Coronary artery (tissue), 2 donors: ENCODE results near the gene EPB41L2.

ENCODE experiments used
- DNase-seq: peaks from one replicate; pipeline ENCODE4 v3.0.0-alpha.2; 2017; ENCODE audit warnings: low spot score
- H3K27ac ChIP-seq, 2 donors: fragments of 200-600 bp; sonication (generic); one replicate each; pipeline ENCODE4 v1.5.1; 2016 to 2019
- H3K4me3 ChIP-seq: fragments of 200-600 bp; sonication (generic); 2 replicates; pipeline ENCODE4 v1.5.1; 2016; ENCODE audit warnings: mild to moderate bottlenecking, moderate library complexity
- CTCF ChIP-seq: fragments of 200-600 bp; sonication (generic); IDR thresholded peaks from one replicate; pipeline ENCODE4 v1.5.1; 2019; ENCODE audit warnings: antibody characterized with exemption

The EPB41L2 gene

GRCh38 chr6:131038597-131039344, 24.3 kb downstream of the EPB41L2 start:
- Histone ChIP-seq H3K27ac (no peak overlapping the region), H3K4me3 (no peak overlapping the region)
- DNase-seq = no peak
- TF ChIP-seq CTCF = no peak

GRCh38 chr6:131037194-131037897, 25.7 kb downstream of the EPB41L2 start:
- no peak overlapping the region for H3K27ac ChIP-seq
- DNase-seq = no peak
- H3K4me3 ChIP-seq = no peak overlapping the region
- TF ChIP-seq CTCF = no peak

GRCh38 chr6:131036601-131037000, 26.4 kb downstream of the EPB41L2 start:
- no peak for TF ChIP-seq CTCF
- Histone ChIP-seq H3K4me3 (no peak overlapping the region), H3K27ac (no peak overlapping the region)
- no peak for DNase-seq

- no peak overlapping the region for H3K4me3 ChIP-seq
- no peak for TF ChIP-seq CTCF
- H3K27ac ChIP-seq = no peak overlapping the region
- DNase-seq = no peak
These were observed 26.9 kb downstream of the EPB41L2 start for GRCh38 chr6:131036143-131036542.

GRCh38 chr6:131035582-131035981, 27.5 kb downstream of the EPB41L2 start:
- DNase-seq = no peak
- H3K4me3 ChIP-seq = no peak overlapping the region
- TF ChIP-seq CTCF = no peak
- H3K27ac ChIP-seq = no peak overlapping the region

GRCh38 chr6:131033631-131034030, 29.4 kb downstream of the EPB41L2 start:
- no peak overlapping the region for H3K4me3 ChIP-seq
- TF ChIP-seq CTCF = no peak
- H3K27ac ChIP-seq = no peak overlapping the region
- DNase-seq = no peak
